OCI-LY3 (cell line): Measurements from ENCODE around the gene RNF38.

ENCODE experiments used
- EZH2phosphoT487 ChIP-seq: fragments of 200-600 bp; shearing (Covaris generic); IDR thresholded peaks from 2 replicates; pipeline ENCODE4 v1.6.1; 2018; ENCODE audit warnings: antibody characterized with exemption, mixed run types, low read depth
- TF ChIP-seq, protein P1 (sequence below): fragments of 200-600, 300-600 bp; sonication (generic); IDR thresholded peaks from 2 replicates; pipeline ENCODE4 v1.5.1; 2014; ENCODE audit warnings: antibody characterized with exemption, low read length, low read depth

DNA sequence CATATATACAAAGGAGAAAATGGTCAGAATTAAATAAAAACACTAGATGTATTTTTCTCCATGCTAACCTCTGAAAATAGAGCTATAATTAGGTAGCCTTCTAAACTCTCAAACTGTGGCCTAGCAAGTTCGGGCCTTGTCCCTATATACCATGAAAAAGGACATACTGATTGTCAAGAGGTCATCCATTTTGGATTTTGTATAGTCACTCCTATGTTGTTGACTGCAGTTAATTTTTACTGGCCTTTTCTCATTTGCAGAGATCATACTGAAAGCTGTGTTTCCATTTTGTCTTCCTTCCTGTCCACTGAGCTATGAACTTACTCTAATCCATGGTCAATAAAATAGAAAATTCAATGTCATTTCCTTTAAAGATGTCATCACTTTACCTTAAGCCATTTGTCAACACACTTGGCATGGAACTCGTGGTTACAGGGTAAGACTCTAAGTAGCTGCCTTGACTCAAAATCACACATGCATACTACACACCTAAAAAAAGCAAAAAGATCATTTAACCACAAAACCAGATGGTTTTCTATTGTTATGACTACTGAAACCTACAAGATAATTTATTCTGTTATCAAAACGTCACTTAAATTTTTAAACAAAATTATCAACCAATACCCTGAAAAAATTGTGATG lies 58.0 kb downstream of the RNF38 start:
- TF ChIP-seq, protein P1, sequence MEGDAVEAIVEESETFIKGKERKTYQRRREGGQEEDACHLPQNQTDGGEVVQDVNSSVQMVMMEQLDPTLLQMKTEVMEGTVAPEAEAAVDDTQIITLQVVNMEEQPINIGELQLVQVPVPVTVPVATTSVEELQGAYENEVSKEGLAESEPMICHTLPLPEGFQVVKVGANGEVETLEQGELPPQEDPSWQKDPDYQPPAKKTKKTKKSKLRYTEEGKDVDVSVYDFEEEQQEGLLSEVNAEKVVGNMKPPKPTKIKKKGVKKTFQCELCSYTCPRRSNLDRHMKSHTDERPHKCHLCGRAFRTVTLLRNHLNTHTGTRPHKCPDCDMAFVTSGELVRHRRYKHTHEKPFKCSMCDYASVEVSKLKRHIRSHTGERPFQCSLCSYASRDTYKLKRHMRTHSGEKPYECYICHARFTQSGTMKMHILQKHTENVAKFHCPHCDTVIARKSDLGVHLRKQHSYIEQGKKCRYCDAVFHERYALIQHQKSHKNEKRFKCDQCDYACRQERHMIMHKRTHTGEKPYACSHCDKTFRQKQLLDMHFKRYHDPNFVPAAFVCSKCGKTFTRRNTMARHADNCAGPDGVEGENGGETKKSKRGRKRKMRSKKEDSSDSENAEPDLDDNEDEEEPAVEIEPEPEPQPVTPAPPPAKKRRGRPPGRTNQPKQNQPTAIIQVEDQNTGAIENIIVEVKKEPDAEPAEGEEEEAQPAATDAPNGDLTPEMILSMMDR, result no peak
- TF ChIP-seq EZH2phosphoT487, result no peak
